HepG2 (cell line): ENCODE measurements around the gene CFAP61. TPM values are rescaled to one million over a fixed set of nuclear protein-coding genes. Genes with fewer than 3 reads are reported as not detected.

Experiments used
- CHD4 ChIP-seq: fragments of 200-600 bp; sonication (generic); IDR thresholded peaks from 2 replicates; pipeline ENCODE4 v1.7.0; 2017; ENCODE audit warnings: mild to moderate bottlenecking, low read length, borderline replicate concordance
- DMTF1 ChIP-seq: sonication (generic); formaldehyde crosslinking; IDR thresholded peaks from 2 replicates; pipeline ENCODE4 v1.4.0; 2020; ENCODE audit warnings: mild to moderate bottlenecking, missing genetic modification reagents
- GTF2F1 ChIP-seq: fragments of 150-350 bp; IDR thresholded peaks from 2 replicates; pipeline ENCODE4 v1.6.1; 2014; ENCODE audit warnings: low read length
- KDM3A ChIP-seq: IDR thresholded peaks from 2 replicates; pipeline ENCODE4 v1.6.1; 2018; ENCODE audit warnings: low read depth, missing compliant biosample characterization
- MBNL3 ChIP-seq: fragments of 250-450 bp; sonication (Bioruptor Pico); conservative IDR thresholded peaks from 2 replicates; pipeline ENCODE4 v1.8.0; 2022; ENCODE audit warnings: mild to moderate bottlenecking, inconsistent platforms
- TEAD3 ChIP-seq: optimal IDR thresholded peaks from 2 replicates; pipeline ENCODE3; 2016; ENCODE audit warnings: borderline replicate concordance
- ZBTB37 ChIP-seq: sonication (generic); formaldehyde crosslinking; IDR thresholded peaks from 2 replicates; pipeline ENCODE4 v1.4.0; 2020; ENCODE audit warnings: mild to moderate bottlenecking, missing genetic modification reagents
- ZFYVE20 ChIP-seq: sonication (generic); formaldehyde crosslinking; IDR thresholded peaks from 2 replicates; pipeline ENCODE4 v1.8.0; 2023; ENCODE audit warnings: low read depth, mild to moderate bottlenecking, moderate library complexity, missing genetic modification reagents, borderline replicate concordance
- ZNF280D ChIP-seq: sonication (generic); formaldehyde crosslinking; IDR thresholded peaks from 2 replicates; pipeline ENCODE4 v1.5.1; 2020; ENCODE audit warnings: mild to moderate bottlenecking, missing genetic modification reagents
- ZNF557 ChIP-seq: sonication (generic); formaldehyde crosslinking; IDR thresholded peaks from 2 replicates; pipeline ENCODE4 v1.4.0; 2020; ENCODE audit warnings: missing genetic modification reagents
- ZNF749 ChIP-seq: sonication (generic); formaldehyde crosslinking; IDR thresholded peaks from 2 replicates; pipeline ENCODE4 v1.8.0; 2022; ENCODE audit warnings: mild to moderate bottlenecking, missing genetic modification reagents, moderate library complexity, borderline replicate concordance
- ZNF768 ChIP-seq: sonication (generic); formaldehyde crosslinking; IDR thresholded peaks from 2 replicates; pipeline ENCODE4 v1.4.0; 2020; ENCODE audit warnings: missing genetic modification reagents
- ZNF792 ChIP-seq: IDR thresholded peaks from 2 replicates; pipeline ENCODE4 v1.6.1; 2016
- ZSCAN21 ChIP-seq: sonication (generic); formaldehyde crosslinking; IDR thresholded peaks from 2 replicates; pipeline ENCODE4 v1.8.0; 2022; ENCODE audit warnings: mild to moderate bottlenecking, missing genetic modification reagents, moderate library complexity, borderline replicate concordance
- polyA plus RNA-seq, 8 experiments: library from polyadenylated mRNA; depleted of rRNA in 3 of 8; stranded (reverse) in 7 of 8; unstranded in 1 of 8; fragments of >200 nt; fragmentation: Illumina TruSeq in 4 of 8; extraction: Trizol in 4 of 8; gene quantifications; 2 replicates each; pipeline versions ENCODE4 v1.2.1 to v1.2.3, GENCODE V29; 2011 to 2016; ENCODE audit warnings: low read depth in 4 of 8, missing spikeins in 1 of 8, mixed read lengths in 1 of 8; ENCODE audit not compliant: insufficient read depth in 1 of 8
- total RNA-seq, 5 experiments: library from RNA; depleted of rRNA; stranded (reverse); fragments of >200 nt; fragmentation: Illumina TruSeq; extraction: Trizol; gene quantifications; 2 replicates each; pipeline ENCODE4 v1.2.3, GENCODE V29; 2016; ENCODE audit warnings: low read depth in 1 of 5

CFAP61 gene
- total and polyA plus RNA-seq, 2 of the 13 experiments (the other 11 are each of a cell fraction or from before 2014, with no cell fraction given) = 0.27 TPM; not detected in 1

- no peak for TF ChIP-seq ZNF280D (CRISPR knock-in tag)
- TF ChIP-seq KDM3A (CRISPR knock-in tag) = no peak
- TF ChIP-seq GTF2F1 = no peak
- no peak for TF ChIP-seq ZFYVE20
- no peak for TF ChIP-seq ZNF792
- TF ChIP-seq ZNF749 (CRISPR knock-in tag) = no peak
- TF ChIP-seq ZSCAN21 = no peak
- no peak for TF ChIP-seq MBNL3 (CRISPR knock-in tag)
- no peak for TF ChIP-seq DMTF1 (CRISPR knock-in tag)
- no peak for TF ChIP-seq ZNF557 (CRISPR knock-in tag)
- peak; percentile 13; the same call in 1 of the 2 replicates for TF ChIP-seq ZNF768 (CRISPR knock-in tag)
- no peak for TF ChIP-seq ZBTB37 (CRISPR knock-in tag)
- TF ChIP-seq TEAD3 = no peak
- no peak for TF ChIP-seq CHD4
Measured at GRCh38 chr20:20367575-20368417, 315.5 kb downstream of the CFAP61 start, which contains the start of gene INSM1 (continued).
